Activated T-cell treated with anti-CD3 and anti-CD28 coated beads, Interleukin-2, amount 50 U/mL, for 24 hours (primary cell): ENCODE results near the gene ADGRG2.
"Not testable (repeated sequence)": the region's sequence is repeated elsewhere in the genome, so short reads cannot be mapped to it uniquely, and the experiment has no call there.

ENCODE experiments used
- DNase-seq: peaks from one replicate; pipeline ENCODE4 v3.0.0-alpha.2; 2020
- H3K27ac Mint-ChIP-seq: 2 replicates; pipeline ENCODE4 v1.8.0; 2020; ENCODE audit warnings: mild to moderate bottlenecking, mixed read lengths
- H3K27me3 Mint-ChIP-seq: 2 replicates; pipeline ENCODE4 v1.8.0; 2020; ENCODE audit warnings: mixed read lengths
- H3K36me3 Mint-ChIP-seq: 2 replicates; pipeline ENCODE4 v1.8.0; 2020; ENCODE audit warnings: low read depth, mixed read lengths
- H3K4me1 Mint-ChIP-seq: 2 replicates; pipeline ENCODE4 v1.8.0; 2020; ENCODE audit warnings: low read depth, mixed read lengths
- H3K4me3 Mint-ChIP-seq: 2 replicates; pipeline ENCODE4 v1.8.0; 2020; ENCODE audit warnings: mild to moderate bottlenecking, moderate library complexity, mixed read lengths
- H3K9me3 Mint-ChIP-seq: 2 replicates; pipeline ENCODE4 v1.8.0; 2020; ENCODE audit warnings: mixed read lengths

ADGRG2 gene

DNA sequence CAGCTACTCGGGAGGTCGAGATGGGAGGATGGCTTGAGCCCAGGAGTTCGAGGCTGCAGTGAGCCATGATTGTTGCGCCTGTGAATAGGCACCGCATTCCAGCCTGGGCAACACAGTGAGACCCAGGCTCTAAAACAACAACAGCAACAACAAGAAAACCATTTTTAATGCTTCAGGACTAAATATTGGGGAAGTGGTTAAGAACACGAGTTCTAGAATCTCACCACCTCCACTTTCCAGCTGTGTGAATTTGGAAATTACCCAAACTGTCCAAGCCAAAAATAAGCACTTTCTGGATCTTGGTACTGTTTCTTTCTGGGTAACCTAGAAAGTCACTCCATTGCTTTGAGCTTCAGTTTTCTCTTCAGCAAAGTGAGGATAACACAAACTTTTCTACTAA is 63.2 kb downstream of the ADGRG2 start:
- Mint-ChIP-seq H3K27me3 (peaks cover 18% of the 10 kb centered on the region), H3K4me3 (no peak overlapping the region), H3K36me3 (no peaks in the 10 kb centered on the region), H3K9me3 (no peaks in the 10 kb centered on the region), H3K27ac (no peak overlapping the region), H3K4me1 (no peaks in the 10 kb centered on the region)
- no peak for DNase-seq

DNA sequence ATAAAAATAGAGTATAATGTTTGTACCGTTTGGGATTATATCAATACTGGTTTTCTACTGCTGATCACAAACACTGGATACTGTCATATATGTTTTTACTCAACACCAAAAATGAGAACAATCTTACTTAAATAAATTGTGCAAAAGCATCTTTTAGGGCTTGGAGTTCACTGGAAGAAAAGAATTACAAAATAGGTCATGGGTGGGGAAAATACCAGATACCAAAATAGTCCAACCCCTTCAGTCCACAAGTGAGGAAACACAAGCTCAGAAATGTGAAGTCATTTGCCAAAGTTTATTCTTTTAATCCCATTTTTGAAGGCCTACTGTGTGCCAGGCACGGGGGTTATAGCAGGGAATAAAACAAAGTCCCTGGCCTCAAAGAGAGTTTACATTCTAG is 64.4 kb downstream of the ADGRG2 start:
- no peaks in the 10 kb centered on the region for H3K36me3 Mint-ChIP-seq
- no peak for DNase-seq
- H3K4me3 Mint-ChIP-seq, result no peak overlapping the region
- peaks cover 9% of the 10 kb centered on the region for H3K27me3 Mint-ChIP-seq
- no peaks in the 10 kb centered on the region for H3K9me3 Mint-ChIP-seq
- H3K4me1 Mint-ChIP-seq, result no peaks in the 10 kb centered on the region
- H3K27ac Mint-ChIP-seq, result no peak overlapping the region

DNA sequence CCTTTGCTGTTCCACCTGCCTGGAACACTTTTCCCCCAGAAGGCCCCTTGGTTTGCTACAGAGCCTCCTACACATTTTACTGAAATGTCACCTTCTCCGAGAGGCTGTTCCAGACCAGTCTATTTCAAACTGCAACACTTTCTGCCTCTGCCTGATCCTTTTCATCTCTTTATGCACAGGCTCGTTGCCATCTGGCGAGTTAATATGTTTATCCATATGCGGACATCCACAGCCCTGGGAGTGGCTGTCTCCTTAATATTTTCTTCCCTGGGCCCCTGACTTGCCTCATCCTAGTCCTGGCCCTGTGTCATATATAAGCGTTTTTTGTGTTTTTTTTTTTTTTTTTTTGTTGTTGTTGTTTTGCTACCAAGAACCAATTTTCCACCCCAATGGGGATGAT is 73.2 kb downstream of the ADGRG2 start:
- Mint-ChIP-seq H3K27me3 (no peaks in the 10 kb centered on the region), H3K4me1 (no peaks in the 10 kb centered on the region), H3K36me3 (no peaks in the 10 kb centered on the region), H3K4me3 (no peak overlapping the region), H3K27ac (no peak overlapping the region), H3K9me3 (no peaks in the 10 kb centered on the region)
- DNase-seq, result no peak

DNA sequence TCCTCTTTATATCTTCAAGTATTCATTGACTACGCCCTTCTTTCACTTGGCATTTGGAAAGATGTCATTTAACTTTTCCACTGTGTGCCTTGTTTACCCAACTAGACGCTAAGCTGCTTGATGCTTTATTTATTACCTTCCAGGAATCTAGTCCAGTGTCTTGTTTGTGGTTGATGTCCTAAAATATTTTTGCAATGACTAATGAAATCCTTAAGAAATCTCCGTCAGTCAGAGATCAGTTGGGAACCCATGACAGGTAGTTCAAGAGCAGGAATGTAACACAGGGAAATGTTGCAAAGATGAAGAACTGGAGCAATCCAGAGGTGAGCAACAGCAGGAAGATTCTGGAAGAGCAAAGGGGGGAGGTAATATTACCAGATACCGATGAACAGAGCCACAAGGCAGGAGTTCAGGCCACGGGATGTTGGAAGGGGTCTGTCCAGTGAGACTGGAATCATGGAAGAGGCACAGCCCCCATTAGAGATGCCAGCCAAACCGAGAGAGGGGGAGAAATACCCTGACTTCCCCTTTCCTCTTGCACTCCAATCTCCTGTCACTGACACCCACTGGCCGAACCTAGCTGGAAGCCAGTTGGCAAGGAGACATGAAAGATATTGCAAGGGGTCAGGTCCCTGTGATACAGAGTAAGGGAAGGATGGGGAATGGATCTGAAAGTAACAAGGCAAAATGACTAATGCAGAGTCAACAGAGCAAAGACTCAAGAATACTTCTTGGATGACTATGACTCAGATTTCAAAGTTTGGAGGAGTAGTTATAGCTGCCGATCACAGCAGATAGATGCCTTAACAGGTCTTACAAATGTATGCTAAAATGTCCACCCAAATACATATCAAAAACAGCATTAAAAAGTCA is 75.7 kb downstream of the ADGRG2 start:
- no peaks in the 10 kb centered on the region for H3K9me3 Mint-ChIP-seq
- no peaks in the 10 kb centered on the region for H3K36me3 Mint-ChIP-seq
- no peaks in the 10 kb centered on the region for H3K27me3 Mint-ChIP-seq
- DNase-seq, result no peak
- H3K27ac Mint-ChIP-seq, result no peak overlapping the region
- no peak overlapping the region for H3K4me3 Mint-ChIP-seq
- H3K4me1 Mint-ChIP-seq, result no peaks in the 10 kb centered on the region

DNA sequence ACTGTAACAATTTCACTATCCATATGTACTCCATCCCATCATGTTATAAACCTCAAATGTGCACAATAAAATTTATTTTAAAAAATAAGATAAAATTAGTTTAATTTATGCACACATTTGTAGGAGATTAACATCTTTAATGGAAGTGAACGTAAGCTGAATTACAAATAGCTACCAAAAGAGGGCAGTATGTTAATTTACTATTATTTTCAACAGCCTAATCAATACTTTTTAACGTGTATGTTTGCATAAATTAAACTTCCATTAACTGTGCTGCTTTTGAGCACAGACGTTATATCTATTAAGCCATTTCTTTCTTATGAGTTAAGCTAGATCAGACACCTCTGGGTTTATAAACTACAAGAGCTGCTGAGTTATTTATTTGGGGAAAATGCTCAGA is 81.9 kb downstream of the ADGRG2 start:
- no peak overlapping the region for H3K27ac Mint-ChIP-seq
- DNase-seq, result no peak
- H3K4me1 Mint-ChIP-seq, result no peaks in the 10 kb centered on the region
- no peak overlapping the region for H3K4me3 Mint-ChIP-seq
- H3K9me3 Mint-ChIP-seq, result no peaks in the 10 kb centered on the region
- peaks cover 5% of the 10 kb centered on the region for H3K27me3 Mint-ChIP-seq
- H3K36me3 Mint-ChIP-seq, result no peaks in the 10 kb centered on the region

DNA sequence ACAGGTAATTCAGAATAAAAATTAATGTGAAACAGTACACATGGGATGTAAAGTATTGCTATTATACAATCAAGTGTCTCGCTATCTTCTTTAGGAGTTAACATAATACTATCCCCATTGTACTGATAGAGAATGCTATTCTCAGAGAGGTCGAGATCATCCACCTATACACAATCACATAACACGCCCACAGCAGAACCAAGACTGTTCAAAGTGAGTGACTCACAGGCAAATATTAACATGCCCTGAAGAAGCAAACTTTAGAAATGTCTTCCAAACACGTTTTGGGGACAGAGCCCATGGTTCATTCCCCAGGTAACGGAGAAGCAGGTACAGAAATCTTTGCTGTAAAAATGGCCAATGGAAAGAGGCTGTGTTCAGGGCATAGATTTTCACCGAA is 88.2 kb downstream of the ADGRG2 start:
- Mint-ChIP-seq H3K4me1 (no peaks in the 10 kb centered on the region), H3K9me3 (no peaks in the 10 kb centered on the region), H3K27ac (no peak overlapping the region), H3K27me3 (peaks cover 18% of the 10 kb centered on the region), H3K4me3 (no peak overlapping the region), H3K36me3 (no peaks in the 10 kb centered on the region)
- DNase-seq, result no peak

DNA sequence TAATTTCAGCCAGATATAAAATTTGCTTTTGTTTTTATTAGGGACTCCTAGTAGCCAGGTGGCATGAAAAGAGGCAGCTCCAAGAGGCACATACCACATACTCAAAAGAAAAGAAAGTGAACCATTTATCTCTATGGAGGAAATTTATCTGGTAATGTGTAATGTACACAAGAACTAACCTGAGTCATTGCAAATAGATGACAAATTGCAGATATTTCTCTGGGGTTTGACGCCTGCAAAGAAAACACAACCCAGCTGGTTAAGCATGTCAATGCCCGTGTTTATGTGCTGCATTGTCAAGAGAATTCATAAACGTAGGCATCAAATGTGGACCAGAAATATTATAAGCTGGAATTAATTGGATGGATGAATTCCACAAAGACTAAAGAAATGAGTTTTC is 91.5 kb downstream of the ADGRG2 start:
- Mint-ChIP-seq H3K4me1 (no peaks in the 10 kb centered on the region), H3K9me3 (no peaks in the 10 kb centered on the region)
- DNase-seq, result no peak

DNA sequence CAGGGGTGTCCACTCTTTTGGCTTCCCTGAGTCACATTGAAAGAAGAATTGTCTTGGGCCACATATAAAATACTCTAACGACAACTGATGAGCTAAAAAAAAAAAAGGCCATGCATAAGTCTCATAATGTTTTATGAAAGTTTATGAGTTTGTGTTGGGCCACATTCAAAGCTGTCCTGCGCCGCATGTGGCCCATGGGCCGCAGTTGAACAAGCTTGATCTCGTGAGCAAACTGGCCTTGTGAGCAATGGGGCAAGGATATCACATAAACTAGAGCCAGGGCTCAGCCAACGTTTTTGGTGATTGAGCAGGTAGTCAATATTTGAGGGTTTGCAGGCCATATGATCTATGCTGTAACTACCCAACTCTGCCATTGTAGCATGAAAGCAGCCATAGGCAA is 93.7 kb downstream of the ADGRG2 start:
- no peaks in the 10 kb centered on the region for H3K4me1 Mint-ChIP-seq
- peaks cover 13% of the 10 kb centered on the region for H3K27me3 Mint-ChIP-seq
- H3K36me3 Mint-ChIP-seq, result no peaks in the 10 kb centered on the region
- no peak for DNase-seq
- no peak overlapping the region for H3K4me3 Mint-ChIP-seq
- no peak overlapping the region for H3K27ac Mint-ChIP-seq
- H3K9me3 Mint-ChIP-seq, result no peaks in the 10 kb centered on the region

More for the DNA sequence above, 91.5 kb downstream of the ADGRG2 start:
- H3K27ac Mint-ChIP-seq, result no peak overlapping the region
- no peaks in the 10 kb centered on the region for H3K36me3 Mint-ChIP-seq
- no peak overlapping the region for H3K4me3 Mint-ChIP-seq
- peaks cover 14% of the 10 kb centered on the region for H3K27me3 Mint-ChIP-seq

DNA sequence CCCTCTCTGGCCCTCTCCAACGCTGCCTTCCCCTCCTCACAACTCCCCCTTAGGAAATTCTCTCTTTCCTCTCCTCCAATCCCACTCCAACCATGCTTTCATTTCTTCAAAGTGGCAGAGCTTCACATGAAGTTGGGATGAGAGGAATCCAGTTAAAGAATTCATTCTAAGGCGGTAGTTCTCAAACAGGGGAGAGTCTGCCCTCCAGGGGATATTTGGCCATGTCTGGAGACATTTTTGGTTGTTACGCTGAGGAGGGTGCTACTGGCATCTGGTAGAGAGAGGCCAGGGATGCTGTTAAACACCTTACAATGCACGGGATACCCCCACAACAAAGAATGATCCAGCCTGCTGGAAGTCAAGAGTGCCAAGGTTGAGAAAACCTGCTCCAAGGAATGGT is 97.9 kb downstream of the ADGRG2 start:
- H3K27ac Mint-ChIP-seq, result no peak overlapping the region
- no peaks in the 10 kb centered on the region for H3K4me1 Mint-ChIP-seq
- no peak overlapping the region for H3K4me3 Mint-ChIP-seq
- no peak for DNase-seq
- H3K9me3 Mint-ChIP-seq, result no peaks in the 10 kb centered on the region
- no peaks in the 10 kb centered on the region for H3K36me3 Mint-ChIP-seq
- H3K27me3 Mint-ChIP-seq, result peaks cover 4% of the 10 kb centered on the region

DNA sequence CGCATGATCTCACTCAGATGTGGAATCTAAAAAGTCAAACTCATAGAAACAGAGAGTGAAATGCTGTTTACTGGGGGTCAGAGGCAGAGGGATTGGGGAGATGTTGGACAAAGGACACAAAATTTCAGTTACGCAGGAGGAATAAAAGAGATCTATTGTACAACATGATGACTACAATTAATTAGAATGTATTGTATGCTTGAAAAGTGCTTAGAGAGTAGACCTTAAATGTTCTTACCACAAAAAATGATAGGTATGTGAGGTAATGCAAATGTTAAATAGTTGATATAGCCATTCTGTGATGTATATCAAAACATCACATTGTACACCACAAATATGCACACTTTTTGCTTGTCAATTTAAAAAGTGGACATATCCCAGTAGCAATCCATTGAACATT is 102.3 kb downstream of the ADGRG2 start:
- no peaks in the 10 kb centered on the region for H3K9me3 Mint-ChIP-seq
- no peak overlapping the region for H3K27ac Mint-ChIP-seq
- H3K36me3 Mint-ChIP-seq, result no peaks in the 10 kb centered on the region
- no peak overlapping the region for H3K4me3 Mint-ChIP-seq
- peaks cover 11% of the 10 kb centered on the region for H3K27me3 Mint-ChIP-seq
- DNase-seq, result no peak
- no peaks in the 10 kb centered on the region for H3K4me1 Mint-ChIP-seq

DNA sequence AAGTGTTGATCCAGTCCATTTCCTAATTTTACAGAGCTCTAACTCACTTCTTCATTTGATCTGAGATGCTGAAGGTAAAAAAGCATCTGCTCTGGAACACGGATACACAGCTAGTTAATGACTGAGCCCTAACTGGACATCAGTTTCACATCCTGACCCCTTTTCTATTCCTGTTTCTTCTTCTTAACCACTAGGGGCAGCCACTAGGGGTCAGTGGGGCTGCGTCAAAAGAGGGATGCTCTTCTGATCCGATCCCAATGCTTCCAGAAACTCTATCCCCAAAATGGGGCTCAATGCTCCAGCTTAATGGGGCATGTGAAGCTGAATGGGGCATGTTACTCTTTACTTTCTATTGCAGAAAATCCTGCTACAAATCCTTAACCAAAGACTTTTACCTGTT is 105.0 kb downstream of the ADGRG2 start:
- no peaks in the 10 kb centered on the region for H3K36me3 Mint-ChIP-seq
- DNase-seq, result no peak
- peaks cover 13% of the 10 kb centered on the region for H3K27me3 Mint-ChIP-seq
- no peaks in the 10 kb centered on the region for H3K9me3 Mint-ChIP-seq
- no peaks in the 10 kb centered on the region for H3K4me1 Mint-ChIP-seq
- no peak overlapping the region for H3K27ac Mint-ChIP-seq
- no peak overlapping the region for H3K4me3 Mint-ChIP-seq

DNA sequence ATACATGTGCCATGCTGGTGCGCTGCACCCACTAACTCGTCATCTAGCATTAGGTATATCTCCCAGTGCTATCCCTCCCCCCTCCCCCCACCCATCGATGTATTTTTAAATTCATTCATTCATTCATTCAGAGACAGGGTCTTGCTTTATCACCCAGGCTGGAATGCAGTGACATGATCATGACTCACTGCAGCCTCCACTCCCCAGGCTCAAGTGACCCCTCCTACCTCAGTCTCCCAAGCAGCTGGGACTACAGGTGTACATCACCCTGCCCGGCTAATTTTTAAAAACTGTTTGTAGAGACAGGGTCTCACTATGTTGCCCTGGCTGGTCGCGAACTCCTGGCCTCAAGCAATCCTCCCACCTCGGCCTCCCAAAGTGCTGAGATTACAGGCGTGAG is 105.7 kb downstream of the ADGRG2 start:
- H3K36me3 Mint-ChIP-seq, H3K4me3 Mint-ChIP-seq, DNase-seq, H3K4me1 Mint-ChIP-seq, H3K9me3 Mint-ChIP-seq, H3K27ac Mint-ChIP-seq: not testable (repeated sequence)
- H3K27me3 Mint-ChIP-seq, result peaks cover 13% of the 10 kb centered on the region

DNA sequence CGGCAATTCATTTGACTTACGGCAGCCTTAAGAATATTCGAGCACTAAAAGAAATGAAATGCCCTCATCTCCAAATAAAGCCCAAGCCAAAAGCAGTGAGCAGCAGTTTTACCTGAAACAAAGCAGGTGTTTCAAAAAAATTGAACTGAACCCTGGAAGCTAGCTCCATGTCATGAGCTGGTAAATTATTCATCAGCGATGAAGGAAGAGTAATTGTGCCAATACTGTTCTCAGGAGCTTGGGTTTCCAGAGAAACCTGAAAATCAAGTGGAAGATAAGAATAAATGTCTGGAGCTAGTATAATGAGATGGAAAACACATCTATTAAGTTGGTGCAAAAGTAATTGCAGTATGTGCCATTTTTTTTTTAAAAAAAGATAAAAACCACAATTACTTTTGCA is 114.4 kb downstream of the ADGRG2 start:
- Mint-ChIP-seq H3K27me3 (no peaks in the 10 kb centered on the region), H3K4me3 (no peak overlapping the region), H3K36me3 (no peaks in the 10 kb centered on the region), H3K9me3 (no peaks in the 10 kb centered on the region), H3K27ac (no peak overlapping the region), H3K4me1 (no peaks in the 10 kb centered on the region)
- DNase-seq, result no peak

DNA sequence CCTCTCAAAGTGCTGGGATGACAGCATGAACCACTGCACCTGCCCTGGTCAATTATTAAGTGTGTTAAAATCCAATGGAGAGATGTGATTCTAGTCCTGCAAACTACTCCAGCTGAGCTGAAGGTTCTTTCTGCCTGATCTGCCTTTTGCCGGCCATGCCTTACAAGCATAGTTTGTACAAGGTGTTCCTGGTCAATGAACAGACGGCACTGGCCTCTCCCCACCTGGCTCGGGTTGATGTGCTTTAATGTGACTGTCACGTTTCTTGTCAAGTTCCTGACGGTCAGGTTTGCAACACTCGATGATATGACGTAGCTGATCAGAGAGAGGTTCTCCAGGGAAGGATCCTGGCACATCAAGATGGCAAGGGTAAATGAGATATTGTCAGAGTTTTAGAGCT is 115.3 kb downstream of the ADGRG2 start:
- Mint-ChIP-seq H3K9me3 (no peaks in the 10 kb centered on the region), H3K27me3 (no peaks in the 10 kb centered on the region), H3K4me1 (no peaks in the 10 kb centered on the region), H3K27ac (no peak overlapping the region), H3K36me3 (no peaks in the 10 kb centered on the region), H3K4me3 (no peak overlapping the region)
- no peak for DNase-seq

DNA sequence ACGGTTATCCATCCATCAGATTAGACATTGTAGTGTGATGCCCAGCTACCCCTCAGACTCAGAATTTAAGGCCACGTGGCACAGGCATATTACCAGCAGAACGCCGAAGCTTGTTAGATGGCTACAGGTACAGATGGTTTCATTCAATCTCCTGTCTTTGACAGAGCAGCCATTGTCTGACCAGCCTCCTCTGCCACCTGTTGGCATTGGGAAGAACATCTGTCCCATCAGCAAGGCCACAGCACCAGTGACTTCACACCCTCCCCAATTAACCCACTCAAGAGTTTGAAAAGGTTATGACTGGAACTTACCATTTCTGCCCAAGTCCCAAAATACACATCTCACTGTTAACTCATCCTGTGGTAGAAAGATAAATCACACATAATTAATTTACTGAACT is 116.4 kb downstream of the ADGRG2 start:
- no peak overlapping the region for H3K4me3 Mint-ChIP-seq
- no peaks in the 10 kb centered on the region for H3K4me1 Mint-ChIP-seq
- no peak for DNase-seq

DNA sequence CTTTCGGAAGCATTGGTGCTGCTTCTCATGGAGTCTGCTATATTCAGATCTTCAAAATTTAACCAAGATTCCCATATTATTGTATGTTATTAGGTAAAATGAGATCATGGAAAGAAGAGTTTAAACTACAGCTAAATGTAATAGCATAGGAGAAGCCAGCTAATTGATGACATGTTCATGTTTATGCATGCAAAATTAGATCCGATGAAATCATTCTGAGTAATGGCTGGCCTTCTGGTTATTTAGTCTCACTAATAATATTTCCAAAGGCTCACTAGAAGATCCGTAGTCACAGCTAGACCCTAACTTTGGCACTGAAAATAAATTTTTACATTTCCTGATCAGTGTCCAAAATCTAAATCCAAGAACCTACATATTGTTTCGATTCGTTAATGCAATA is 118.5 kb downstream of the ADGRG2 start:
- H3K27ac Mint-ChIP-seq, result no peak overlapping the region
- H3K4me1 Mint-ChIP-seq, result no peaks in the 10 kb centered on the region
- DNase-seq, result no peak
- no peaks in the 10 kb centered on the region for H3K9me3 Mint-ChIP-seq
- no peaks in the 10 kb centered on the region for H3K27me3 Mint-ChIP-seq
- H3K36me3 Mint-ChIP-seq, result no peaks in the 10 kb centered on the region
- H3K4me3 Mint-ChIP-seq, result no peak overlapping the region

More for the DNA sequence above, 116.4 kb downstream of the ADGRG2 start:
- no peak overlapping the region for H3K27ac Mint-ChIP-seq
- no peaks in the 10 kb centered on the region for H3K27me3 Mint-ChIP-seq
- H3K36me3 Mint-ChIP-seq, result no peaks in the 10 kb centered on the region
- no peaks in the 10 kb centered on the region for H3K9me3 Mint-ChIP-seq
